Adrenal gland (tissue), 12 donors: Measurements from ENCODE around the gene RNF212. TPM values are rescaled to one million over a fixed set of nuclear protein-coding genes. Genes with fewer than 3 reads are reported as not detected.
A peak's percentile ranks its signal among the peaks of the same experiment; 100 is the strongest.

Experiments used
- DNase-seq, 7 donors: peaks; one replicate each; pipeline ENCODE4 v3.0.0-alpha.2; 2019 to 2020
- H3K27ac ChIP-seq, 5 donors: fragments of 200-600 bp; sonication (generic) in 4 of 5; 1 replicate in 3 of 5; 2 replicates in 2 of 5; pipeline versions ENCODE4 v1.5.1 to v1.8.0; 2016 to 2020; ENCODE audit warnings: mild to moderate bottlenecking in 1 of 5
- H3K27me3 ChIP-seq: fragments of 200-600 bp; 2 replicates; pipeline ENCODE4 v1.8.0; 2021
- H3K36me3 ChIP-seq, 2 donors: fragments of 200-600 bp; replicated peaks in 1 of 2; 1 replicate in 1 of 2; 2 replicates in 1 of 2; pipeline versions ENCODE4 v1.5.1 to v1.8.0; 2018 to 2022
- H3K4me1 ChIP-seq, 2 donors: fragments of 200-600 bp; replicated peaks in 1 of 2; 1 replicate in 1 of 2; 2 replicates in 1 of 2; pipeline versions ENCODE4 v1.5.1 to v1.8.0; 2018 to 2021
- H3K4me3 ChIP-seq, 4 donors: fragments of 200-600 bp; sonication (generic) in 3 of 4; one replicate each; pipeline ENCODE4 v1.5.1; 2016 to 2018
- H3K9me3 ChIP-seq, 3 donors: fragments of 200-600 bp; sonication (generic) in 1 of 3; replicated peaks in 1 of 3; 1 replicate in 2 of 3; 2 replicates in 1 of 3; pipeline versions ENCODE4 v1.5.1 to v1.8.0; 2016 to 2021
- POLR2A ChIP-seq, 2 donors: fragments of 450-650 bp; IDR thresholded peaks; one replicate each; pipeline ENCODE4 v1.6.1; 2017; ENCODE audit warnings: antibody characterized with exemption in 2 of 2, mild to moderate bottlenecking in 2 of 2, moderate library complexity in 1 of 2
- WGBS, 4 donors: extraction: QIAGEN DNeasy Blood & Tissue Kit in 2 of 4; methylation state at CpG; one replicate each; pipeline versions ENCODE4 v1.1.5 to v1.1.7; 2013 to 2017; 5-methylcytosine and 5-hydroxymethylcytosine counted together
- intact Hi-C, 2 donors: fragments of 100-400 bp; cut with DNase I; formaldehyde crosslinking; loops; one replicate each; pipeline versions ENCODE4 v1.14.1 to v1.15.0; 2022 to 2023
- polyA plus RNA-seq, 3 donors: library from polyadenylated mRNA; stranded (reverse); fragments of 200-250 nt in 2 of 3; fragments of 350-450 nt in 1 of 3; fragmentation: Illumina TruSeq in 1 of 3; extraction: RNeasy Lipid Tissue Mini Kit (QIAGEN cat#74804) in 1 of 3; gene quantifications; one replicate each; pipeline ENCODE4 v1.2.3, GENCODE V29; 2013 to 2014
- total RNA-seq, 9 donors: library from RNA; depleted of rRNA in 4 of 9; stranded (reverse); fragments of >200 nt in 4 of 9; fragments of 120-200 nt in 1 of 9; fragmentation: NEBNext Ultra II Directional in 1 of 9; extraction: Animal tissue kit (Norgen Biotek cat#: 25700) in 1 of 9; gene quantifications; one replicate each; pipeline versions ENCODE4 v1.1.0 to v1.2.4, GENCODE V29; 2013 to 2023
- TF ChIP-seq, protein P1 (sequence below), 6 experiments: fragments of 450-650 bp in 4 of 6; fragments of 200-600 bp in 2 of 6; sonication (generic) in 1 of 6; IDR thresholded peaks; 1 replicate in 5 of 6; 2 replicates in 1 of 6; pipeline versions ENCODE4 v1.5.1 to v1.8.0; 2016 to 2021; ENCODE audit warnings: antibody characterized with exemption in 6 of 6, mild to moderate bottlenecking in 2 of 6, moderate library complexity in 1 of 6
- donor health status: healthy with polysubstance abuse.
- donor health status: Bipolar disorder and iron deficiency.
- donor health status: DM: yes; HTN: yes; CAD: no.
- donor health status: DM: no; HTN: no; CAD: no.
- donor health status: DM: no; HTN: no; CAD: no.
- donor health status: DM: yes; HTN: yes; CAD: no.

The RNF212 gene
- total and polyA plus RNA-seq, 12 donors: 1.3 to 9.5 (median 2.4) TPM; not detected in 1

DNA sequence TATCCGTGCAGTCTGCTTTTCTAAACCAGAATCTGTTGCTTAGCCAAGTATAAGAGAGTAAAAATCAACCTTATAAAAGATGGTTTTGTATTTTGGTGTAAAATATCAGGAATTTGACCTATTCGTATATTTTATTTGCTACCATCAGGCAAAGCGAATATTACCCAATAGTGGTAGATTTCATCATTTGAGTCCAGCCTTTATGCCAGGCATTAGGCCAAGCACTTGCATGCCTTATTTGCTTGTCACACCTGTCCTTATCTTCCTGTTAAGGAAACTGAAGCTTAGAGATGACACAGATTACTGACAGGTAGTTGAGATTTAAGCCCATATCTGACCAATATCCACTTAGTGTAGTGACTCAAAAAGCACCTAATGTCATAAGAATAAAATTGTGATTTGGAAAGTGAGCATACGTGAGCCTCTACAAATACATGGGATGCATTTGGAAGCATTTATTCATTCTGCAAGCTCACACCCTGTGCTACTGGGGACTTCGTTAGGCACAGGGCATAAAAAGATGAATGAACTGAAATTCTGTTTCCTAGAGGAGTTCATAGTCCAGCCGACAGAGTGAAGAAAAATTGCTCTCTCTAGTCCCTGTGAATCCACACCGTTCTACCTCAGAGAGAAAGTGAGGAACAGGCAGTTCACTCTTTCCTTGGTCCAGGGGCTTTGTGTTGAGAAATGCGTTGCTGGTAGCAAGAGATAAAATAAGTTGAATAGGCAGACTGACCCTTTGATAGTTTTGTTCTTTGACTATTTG is 2.3 kb upstream of the RNF212 start:
- WGBS, 4 donors: 78 to 82% (median 79%) methylated on average over 8 of the region's 8 CpGs

DNA sequence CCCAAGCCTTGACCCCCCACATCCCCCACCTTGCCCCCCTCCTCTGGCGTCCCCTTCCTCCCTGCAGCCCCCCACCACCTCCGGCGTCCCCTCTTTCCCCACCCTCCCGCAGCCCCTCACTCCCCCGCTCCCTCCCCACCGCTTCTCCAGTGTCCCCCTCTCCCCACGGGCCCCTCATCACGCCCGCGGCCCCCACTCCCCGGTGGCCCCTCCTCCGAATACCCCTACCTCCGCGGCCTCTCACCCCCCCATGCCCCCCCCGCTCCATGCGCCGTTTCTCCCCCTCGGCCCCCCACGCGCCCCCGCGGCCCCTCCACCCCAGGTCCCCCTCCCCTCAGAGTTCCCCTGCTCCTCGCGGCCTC is 562 bp downstream of the RNF212 start:
- DNase-seq: no peak
- H3K4me3 ChIP-seq: no peak overlapping the region
- intact Hi-C loops: no loop called here
- no peak overlapping the region for H3K27ac ChIP-seq
- peaks cover 0 to 4% of the 10 kb centered on the region in 2 donors for H3K4me1 ChIP-seq
- H3K9me3 ChIP-seq: no peaks in the 10 kb centered on the region
- WGBS, 4 donors: 20 to 83% (median 72%) methylated on average over 1 to 24 of the region's 24 CpGs; no CpG with 5 or more reads in 1 of the 4 donors
- peaks cover 4% of the 10 kb centered on the region for H3K27me3 ChIP-seq
- no peak for TF ChIP-seq POLR2A (IDR thresholded peaks at IDR 0.05)
- TF ChIP-seq, protein P1, sequence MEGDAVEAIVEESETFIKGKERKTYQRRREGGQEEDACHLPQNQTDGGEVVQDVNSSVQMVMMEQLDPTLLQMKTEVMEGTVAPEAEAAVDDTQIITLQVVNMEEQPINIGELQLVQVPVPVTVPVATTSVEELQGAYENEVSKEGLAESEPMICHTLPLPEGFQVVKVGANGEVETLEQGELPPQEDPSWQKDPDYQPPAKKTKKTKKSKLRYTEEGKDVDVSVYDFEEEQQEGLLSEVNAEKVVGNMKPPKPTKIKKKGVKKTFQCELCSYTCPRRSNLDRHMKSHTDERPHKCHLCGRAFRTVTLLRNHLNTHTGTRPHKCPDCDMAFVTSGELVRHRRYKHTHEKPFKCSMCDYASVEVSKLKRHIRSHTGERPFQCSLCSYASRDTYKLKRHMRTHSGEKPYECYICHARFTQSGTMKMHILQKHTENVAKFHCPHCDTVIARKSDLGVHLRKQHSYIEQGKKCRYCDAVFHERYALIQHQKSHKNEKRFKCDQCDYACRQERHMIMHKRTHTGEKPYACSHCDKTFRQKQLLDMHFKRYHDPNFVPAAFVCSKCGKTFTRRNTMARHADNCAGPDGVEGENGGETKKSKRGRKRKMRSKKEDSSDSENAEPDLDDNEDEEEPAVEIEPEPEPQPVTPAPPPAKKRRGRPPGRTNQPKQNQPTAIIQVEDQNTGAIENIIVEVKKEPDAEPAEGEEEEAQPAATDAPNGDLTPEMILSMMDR (IDR thresholded peaks at IDR 0.05): no peak
- no peaks in the 10 kb centered on the region for H3K36me3 ChIP-seq

More for the DNA sequence above, 2.3 kb upstream of the RNF212 start:
- H3K27me3 ChIP-seq: no peaks in the 10 kb centered on the region
- intact Hi-C loops: no loop called here
- no peak for DNase-seq
- no peaks in the 10 kb centered on the region for H3K4me1 ChIP-seq
- TF ChIP-seq, protein P1 (IDR thresholded peaks at IDR 0.05): no peak
- no peak for TF ChIP-seq POLR2A (IDR thresholded peaks at IDR 0.05)
- H3K27ac ChIP-seq: no peak overlapping the region
- no peaks in the 10 kb centered on the region for H3K9me3 ChIP-seq
- no peak overlapping the region for H3K4me3 ChIP-seq
- no peaks in the 10 kb centered on the region for H3K36me3 ChIP-seq

DNA sequence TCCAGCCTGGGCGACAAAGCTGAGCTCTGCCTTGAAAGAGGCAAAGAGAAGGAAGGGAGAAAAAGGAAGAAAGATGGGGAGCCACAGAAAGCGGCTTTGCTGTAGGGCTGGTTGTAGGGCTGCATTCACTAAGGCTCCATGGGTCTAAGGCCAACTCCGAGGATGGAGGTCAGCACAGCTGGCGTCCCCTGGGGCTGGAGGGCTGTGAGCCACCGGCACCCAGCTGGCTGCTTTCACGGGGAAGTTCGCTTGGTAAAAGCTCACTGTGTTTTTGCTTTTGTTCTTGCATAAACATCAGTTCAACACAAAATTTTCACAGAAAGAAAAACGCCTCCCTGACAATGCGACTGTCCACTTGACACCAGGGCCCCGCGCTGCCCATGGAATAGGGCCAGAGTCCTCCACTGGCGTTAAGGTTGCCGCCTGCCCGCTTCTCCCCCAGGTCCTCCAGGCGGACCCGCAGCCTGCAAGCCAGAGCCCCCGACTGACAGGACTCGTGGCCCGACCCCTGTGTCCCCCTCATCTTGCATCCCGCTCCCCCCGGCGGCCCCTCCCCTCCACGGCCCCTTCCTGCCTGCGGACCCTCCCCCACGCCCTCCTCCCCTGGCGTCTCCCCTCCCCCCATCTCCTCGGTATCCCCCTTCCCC is 1.1 kb downstream of the RNF212 start:
- no peaks in the 10 kb centered on the region for H3K36me3 ChIP-seq
- intact Hi-C loops: no loop called here
- no peak overlapping the region for H3K4me3 ChIP-seq
- H3K9me3 ChIP-seq: no peaks in the 10 kb centered on the region
- TF ChIP-seq, protein P1 (IDR thresholded peaks at IDR 0.05): no peak
- TF ChIP-seq POLR2A (IDR thresholded peaks at IDR 0.05): no peak
- whole genome bisulfite sequencing, 4 donors: 77 to 81% (median 79%) methylated on average over 19 to 27 of the region's 27 CpGs
- H3K27ac ChIP-seq: no peak overlapping the region
- DNase-seq: peak in 1 of 7 donors; percentile 11
- peaks cover 0 to 4% of the 10 kb centered on the region in 2 donors for H3K4me1 ChIP-seq
- peaks cover 4% of the 10 kb centered on the region for H3K27me3 ChIP-seq

DNA sequence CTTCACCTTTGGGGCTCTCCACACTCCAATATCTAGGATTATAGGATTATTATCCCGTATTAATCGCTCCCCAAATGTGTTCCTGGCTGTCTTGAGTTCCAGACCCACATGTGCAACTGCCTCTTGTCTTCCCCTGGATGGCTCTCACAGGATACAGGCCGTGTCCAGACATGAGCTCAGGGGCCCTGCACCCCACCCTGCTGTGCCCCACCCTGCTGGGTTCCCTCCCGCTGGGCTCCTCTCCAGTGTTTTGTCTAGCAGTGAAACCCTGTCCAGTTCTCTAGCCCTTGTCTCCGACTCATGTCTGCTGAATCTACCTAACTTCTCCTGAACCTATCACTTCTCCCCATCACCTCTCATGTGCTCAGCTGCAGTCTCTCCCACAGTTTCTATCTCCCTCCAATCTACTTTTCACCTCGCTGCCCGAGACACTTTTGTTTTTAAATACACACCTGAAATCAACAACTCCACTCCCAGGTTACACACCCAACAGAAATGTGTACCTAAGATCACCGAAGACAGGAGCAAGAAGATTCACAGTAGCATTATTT is 2.0 kb downstream of the RNF212 start:
- Histone ChIP-seq H3K36me3 (no peaks in the 10 kb centered on the region), H3K9me3 (no peaks in the 10 kb centered on the region), H3K4me1 (peaks cover 0 to 4% of the 10 kb centered on the region in 2 donors), H3K27me3 (peaks cover 4% of the 10 kb centered on the region), H3K27ac (no peak overlapping the region), H3K4me3 (no peak overlapping the region)
- intact Hi-C loops: no loop called here
- 74 to 83% (median 76%) methylated on average over 8 of the region's 8 CpGs for WGBS, 4 donors
- no peak for DNase-seq
- TF ChIP-seq, protein P1 (IDR thresholded peaks at IDR 0.05): no peak
- no peak for TF ChIP-seq POLR2A (IDR thresholded peaks at IDR 0.05)
